Skeletal muscle satellite cell (primary cell): ENCODE results near the gene LILRB3.
"Not testable (repeated sequence)": the region's sequence is repeated elsewhere in the genome, so short reads cannot be mapped to it uniquely, and the experiment has no call there.

ENCODE experiments used
- H3K27me3 ChIP-seq: 2 replicates; pipeline ENCODE4 v1.7.0; 2013; ENCODE audit warnings: low read length; ENCODE audit not compliant: control insufficient read depth, insufficient read depth
- H3K36me3 ChIP-seq: 2 replicates; pipeline ENCODE4 v1.7.0; 2013; ENCODE audit warnings: mild to moderate bottlenecking, control low read depth, low read length; ENCODE audit not compliant: insufficient read depth
- H3K4me1 ChIP-seq: 2 replicates; pipeline ENCODE4 v1.7.0; 2013; ENCODE audit warnings: low read length; ENCODE audit not compliant: control insufficient read depth, insufficient read depth
- H3K4me2 ChIP-seq: 2 replicates; pipeline ENCODE4 v1.7.0; 2013; ENCODE audit warnings: mild to moderate bottlenecking, low read length
- H3K4me3 ChIP-seq: 2 replicates; pipeline ENCODE4 v1.7.0; 2013; ENCODE audit warnings: low read length
- H3K9ac ChIP-seq: 2 replicates; pipeline ENCODE4 v1.7.0; 2013; ENCODE audit warnings: mild to moderate bottlenecking, low read depth, low read length, moderate library complexity
- H3K9me3 ChIP-seq: replicated peaks from 2 replicates; pipeline ENCODE4 v1.7.0; 2013; ENCODE audit warnings: mild to moderate bottlenecking, control low read depth, low read length

Gene LILRB3

DNA sequence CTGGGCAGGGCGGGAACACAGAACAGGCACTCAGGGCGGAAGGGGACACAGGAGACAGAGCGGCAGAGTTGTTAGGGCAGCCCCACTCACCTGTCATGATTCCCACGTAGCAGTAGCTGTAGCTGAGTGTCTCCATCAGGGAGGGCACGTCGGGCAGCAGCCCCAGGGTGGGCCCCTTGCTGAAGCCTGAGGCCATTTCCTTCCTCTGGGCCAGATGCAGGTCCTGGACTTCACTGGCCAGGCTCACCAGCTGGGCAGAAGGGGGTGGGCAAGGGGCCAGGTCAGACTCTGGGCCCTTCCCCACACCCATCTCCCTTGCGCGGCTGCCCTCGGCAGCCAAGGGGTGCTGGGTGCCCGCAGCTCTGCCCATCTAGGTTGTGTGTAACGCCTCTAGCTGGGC lies 39.4 kb downstream of the LILRB3 start:
- Histone ChIP-seq H3K9ac (no peak overlapping the region), H3K4me2 (no peak overlapping the region), H3K4me3 (no peak overlapping the region), H3K4me1 (peaks cover 5% of the 10 kb centered on the region), H3K36me3 (peaks cover 46% of the 10 kb centered on the region), H3K27me3 (no peaks in the 10 kb centered on the region), H3K9me3 (no peaks in the 10 kb centered on the region)

DNA sequence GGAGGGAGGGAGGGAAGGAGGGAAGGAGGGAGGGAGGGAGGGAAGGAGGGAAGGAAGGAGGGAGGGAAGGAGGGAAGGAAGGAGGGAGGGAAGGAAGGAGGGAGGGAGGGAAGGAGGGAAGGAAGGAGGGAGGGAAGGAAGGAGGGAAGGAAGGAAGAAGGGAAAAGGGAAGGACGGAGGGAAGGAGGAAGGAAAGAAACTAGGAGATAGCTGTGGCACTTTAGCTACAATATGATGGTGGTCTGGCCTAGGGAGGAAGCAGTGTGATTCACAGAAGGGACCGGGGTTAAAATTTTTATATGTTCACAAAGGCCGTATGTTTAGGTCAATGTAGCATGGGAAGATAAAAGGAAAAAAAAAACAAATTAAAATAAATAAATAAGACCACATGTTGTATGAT lies 40.9 kb downstream of the LILRB3 start:
- H3K4me1 ChIP-seq, H3K9ac ChIP-seq, H3K27me3 ChIP-seq, H3K4me3 ChIP-seq, H3K9me3 ChIP-seq, H3K4me2 ChIP-seq: not testable (repeated sequence)
- peaks cover 46% of the 10 kb centered on the region for H3K36me3 ChIP-seq

DNA sequence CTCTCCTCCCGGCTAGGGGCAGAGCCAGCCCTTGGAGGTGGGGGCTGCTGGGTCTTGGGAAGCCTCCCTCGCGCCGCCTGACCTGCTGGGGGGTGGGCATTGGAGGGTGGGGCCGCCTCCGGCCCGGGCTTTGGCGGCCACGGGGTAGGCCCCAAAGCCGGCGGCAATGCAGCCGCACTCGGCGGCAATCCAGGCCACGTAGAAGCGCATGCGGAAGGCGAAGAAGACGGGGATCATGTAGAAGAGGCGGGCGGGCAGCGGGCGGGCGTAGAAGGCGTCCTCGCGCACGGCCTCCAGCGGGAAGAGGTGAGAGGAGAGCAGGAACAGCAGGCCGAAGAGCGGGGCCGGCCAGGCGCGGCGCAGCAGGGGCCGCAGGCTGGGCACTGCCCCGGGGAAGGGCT lies 42.1 kb downstream of the LILRB3 start:
- Histone ChIP-seq H3K4me2 (no peak overlapping the region), H3K36me3 (peaks cover 46% of the 10 kb centered on the region), H3K27me3 (no peaks in the 10 kb centered on the region), H3K9ac (no peak overlapping the region), H3K4me1 (no peaks in the 10 kb centered on the region), H3K4me3 (no peak overlapping the region), H3K9me3 (no peaks in the 10 kb centered on the region)

DNA sequence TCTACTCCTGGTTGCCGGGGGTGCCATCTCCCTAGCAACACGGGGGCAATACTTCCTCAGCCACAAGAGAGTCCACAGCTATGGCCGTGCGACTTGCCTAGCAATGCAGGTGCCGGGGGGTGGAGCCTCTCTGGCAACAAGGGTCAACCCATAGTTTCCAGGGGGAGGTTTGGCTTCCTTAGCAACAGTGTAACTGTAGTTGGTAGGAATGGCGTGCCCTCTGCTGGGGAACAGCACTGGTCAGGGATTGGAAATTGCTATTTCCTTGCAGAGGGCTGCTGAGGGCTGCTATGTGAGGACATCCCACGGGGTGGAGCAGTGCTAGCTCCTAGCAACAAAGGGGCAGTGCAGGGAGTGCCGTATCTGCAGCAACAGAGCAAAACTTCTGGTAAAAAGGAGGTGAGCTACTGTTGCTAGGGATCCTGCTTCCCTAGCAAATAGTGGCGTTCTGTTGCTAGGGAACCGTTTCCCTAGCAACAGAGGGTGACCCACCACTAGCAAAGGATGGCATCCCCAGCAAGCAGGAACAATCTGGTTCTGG lies 42.8 kb downstream of the LILRB3 start:
- no peaks in the 10 kb centered on the region for H3K27me3 ChIP-seq
- no peak overlapping the region for H3K4me2 ChIP-seq
- no peak overlapping the region for H3K4me3 ChIP-seq
- H3K9me3 ChIP-seq = no peaks in the 10 kb centered on the region
- no peak overlapping the region for H3K9ac ChIP-seq
- H3K4me1 ChIP-seq = no peaks in the 10 kb centered on the region
- H3K36me3 ChIP-seq = peaks cover 43% of the 10 kb centered on the region

DNA sequence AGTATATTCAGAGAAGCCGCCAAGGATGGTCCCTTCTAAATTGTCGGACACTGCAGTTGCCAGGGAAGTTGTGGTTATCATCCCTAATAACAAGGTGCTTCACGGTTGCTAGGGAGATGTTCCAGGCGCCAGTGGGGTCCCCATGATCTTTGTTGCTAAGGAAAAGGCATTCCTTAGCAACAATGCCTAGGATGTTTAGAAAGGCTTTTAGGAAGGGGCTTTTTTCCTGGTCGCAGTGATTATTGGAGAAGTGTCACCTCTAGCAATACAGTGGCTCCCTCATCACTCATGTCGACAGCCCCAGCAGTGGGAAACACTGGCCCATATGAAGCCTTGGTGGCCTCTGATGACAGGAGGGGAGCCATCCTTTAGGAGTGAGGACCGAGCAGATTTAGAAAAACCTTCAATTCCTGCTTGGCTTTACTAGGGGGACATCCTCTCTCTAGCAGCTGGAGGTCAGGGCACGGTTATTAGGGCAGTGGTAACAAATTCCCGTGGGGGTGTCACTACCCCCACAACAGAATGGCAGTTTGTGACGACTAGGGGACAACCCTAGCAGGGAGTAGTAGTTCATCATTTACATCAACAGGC lies 43.5 kb downstream of the LILRB3 start:
- Histone ChIP-seq H3K27me3 (no peaks in the 10 kb centered on the region), H3K36me3 (peaks cover 43% of the 10 kb centered on the region), H3K4me1 (no peaks in the 10 kb centered on the region), H3K4me2 (no peak overlapping the region), H3K4me3 (no peak overlapping the region), H3K9ac (no peak overlapping the region), H3K9me3 (no peaks in the 10 kb centered on the region)

DNA sequence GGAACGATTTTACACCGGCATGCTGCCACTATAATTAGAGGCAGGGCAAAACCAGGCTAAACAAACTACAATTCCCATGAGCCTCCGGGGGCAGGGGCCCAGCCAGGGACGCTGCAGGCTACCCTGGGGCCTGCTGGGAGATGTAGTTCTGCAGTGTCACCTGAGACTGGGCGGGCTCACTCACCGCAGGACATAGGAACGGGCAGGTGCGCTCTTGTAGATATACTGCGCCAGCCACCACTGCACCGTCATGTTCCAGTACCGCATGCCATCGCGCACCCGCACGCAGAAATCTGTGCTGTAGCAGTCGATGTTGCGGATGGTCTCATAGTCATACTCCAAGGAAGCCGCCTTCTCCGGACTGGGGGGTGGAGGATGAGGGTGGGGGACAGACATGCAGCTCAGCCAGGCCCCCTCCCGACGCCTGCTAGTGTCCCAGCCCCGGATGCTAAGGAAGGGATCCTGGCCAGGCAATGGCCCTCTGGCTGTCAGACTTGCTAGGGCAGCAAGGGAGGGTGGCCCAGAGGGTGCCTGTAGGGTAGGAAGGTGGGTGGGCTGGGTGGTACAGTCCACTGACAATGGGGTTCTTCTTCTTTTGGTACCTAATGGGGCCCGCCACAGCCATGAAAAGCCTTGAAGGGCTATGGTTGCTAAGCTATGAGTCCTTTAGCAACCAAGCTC lies 44.1 kb downstream of the LILRB3 start:
- Histone ChIP-seq H3K9me3 (no peaks in the 10 kb centered on the region), H3K27me3 (no peaks in the 10 kb centered on the region), H3K9ac (no peak overlapping the region), H3K36me3 (peaks cover 41% of the 10 kb centered on the region), H3K4me3 (no peak overlapping the region), H3K4me1 (no peaks in the 10 kb centered on the region), H3K4me2 (no peak overlapping the region)

DNA sequence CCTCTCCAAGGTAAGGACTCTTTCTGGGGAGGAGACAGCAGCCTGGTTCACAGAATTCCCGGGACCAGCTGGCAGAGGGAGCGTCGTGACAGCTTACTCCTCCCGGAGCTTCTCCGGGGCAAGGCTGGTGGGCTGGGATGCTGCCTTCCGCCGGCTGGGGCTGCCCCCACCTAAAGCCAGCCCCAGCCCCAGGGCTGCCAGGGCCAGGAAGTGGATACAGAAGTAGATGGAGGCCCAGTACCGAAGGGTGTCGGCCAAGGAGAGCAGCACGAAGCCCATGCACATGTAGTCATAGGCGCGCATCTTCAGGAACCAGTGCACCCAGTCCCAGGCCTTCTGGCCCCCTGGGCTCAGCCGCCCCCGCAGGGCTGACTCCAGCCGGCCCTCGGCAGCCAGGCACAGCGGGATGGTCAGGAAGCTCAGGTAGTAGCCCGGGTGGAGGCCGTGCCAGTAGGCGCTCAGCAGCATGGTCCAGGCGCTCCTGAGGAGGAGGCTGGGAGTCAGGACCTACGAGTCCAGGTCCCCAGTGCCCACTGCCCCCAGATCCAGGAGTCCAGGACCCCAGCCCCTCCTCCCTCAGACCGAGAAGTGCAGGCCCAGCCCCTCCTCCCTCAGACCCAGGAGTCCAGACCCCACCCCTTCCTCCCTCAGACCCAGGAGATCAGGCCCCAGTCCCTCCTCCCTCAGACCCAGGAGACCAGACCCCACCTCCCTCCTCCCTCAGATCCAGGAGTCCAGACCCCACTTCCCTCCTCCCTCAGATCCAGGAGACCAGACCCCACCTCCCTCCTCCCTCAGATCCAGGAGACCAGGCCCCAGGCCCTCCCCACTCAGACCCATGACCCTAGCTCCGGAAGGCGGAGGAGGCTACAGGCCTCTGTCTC lies 48.6 kb downstream of the LILRB3 start:
- H3K27me3 ChIP-seq = no peaks in the 10 kb centered on the region
- peaks cover 19% of the 10 kb centered on the region for H3K36me3 ChIP-seq
- no peaks in the 10 kb centered on the region for H3K4me1 ChIP-seq
- H3K4me3 ChIP-seq = no peak overlapping the region
- H3K9ac ChIP-seq = no peak overlapping the region
- no peaks in the 10 kb centered on the region for H3K9me3 ChIP-seq
- H3K4me2 ChIP-seq = no peak overlapping the region

DNA sequence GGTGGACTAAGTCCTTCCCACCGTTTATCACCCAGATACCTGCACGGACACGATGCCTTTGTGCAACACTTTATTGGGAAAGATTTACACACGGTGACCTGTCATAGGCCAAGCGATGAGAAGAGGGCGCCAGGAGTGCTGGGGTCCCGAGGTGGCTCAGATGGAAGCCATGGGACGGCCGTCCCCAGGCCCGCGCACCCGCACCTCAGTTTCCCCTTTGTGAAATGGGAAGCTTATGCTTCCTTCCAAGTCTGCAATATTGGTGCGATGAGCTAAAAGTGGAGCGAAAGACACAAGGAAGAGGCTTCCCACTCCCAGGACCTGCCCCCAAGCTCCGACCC lies 49.5 kb downstream of the LILRB3 start:
- no peaks in the 10 kb centered on the region for H3K27me3 ChIP-seq
- no peak overlapping the region for H3K4me2 ChIP-seq
- H3K36me3 ChIP-seq = peaks cover 11% of the 10 kb centered on the region
- H3K9me3 ChIP-seq = no peaks in the 10 kb centered on the region
- no peak overlapping the region for H3K4me3 ChIP-seq
- no peak overlapping the region for H3K9ac ChIP-seq
- peaks cover under 1% of the 10 kb centered on the region for H3K4me1 ChIP-seq

DNA sequence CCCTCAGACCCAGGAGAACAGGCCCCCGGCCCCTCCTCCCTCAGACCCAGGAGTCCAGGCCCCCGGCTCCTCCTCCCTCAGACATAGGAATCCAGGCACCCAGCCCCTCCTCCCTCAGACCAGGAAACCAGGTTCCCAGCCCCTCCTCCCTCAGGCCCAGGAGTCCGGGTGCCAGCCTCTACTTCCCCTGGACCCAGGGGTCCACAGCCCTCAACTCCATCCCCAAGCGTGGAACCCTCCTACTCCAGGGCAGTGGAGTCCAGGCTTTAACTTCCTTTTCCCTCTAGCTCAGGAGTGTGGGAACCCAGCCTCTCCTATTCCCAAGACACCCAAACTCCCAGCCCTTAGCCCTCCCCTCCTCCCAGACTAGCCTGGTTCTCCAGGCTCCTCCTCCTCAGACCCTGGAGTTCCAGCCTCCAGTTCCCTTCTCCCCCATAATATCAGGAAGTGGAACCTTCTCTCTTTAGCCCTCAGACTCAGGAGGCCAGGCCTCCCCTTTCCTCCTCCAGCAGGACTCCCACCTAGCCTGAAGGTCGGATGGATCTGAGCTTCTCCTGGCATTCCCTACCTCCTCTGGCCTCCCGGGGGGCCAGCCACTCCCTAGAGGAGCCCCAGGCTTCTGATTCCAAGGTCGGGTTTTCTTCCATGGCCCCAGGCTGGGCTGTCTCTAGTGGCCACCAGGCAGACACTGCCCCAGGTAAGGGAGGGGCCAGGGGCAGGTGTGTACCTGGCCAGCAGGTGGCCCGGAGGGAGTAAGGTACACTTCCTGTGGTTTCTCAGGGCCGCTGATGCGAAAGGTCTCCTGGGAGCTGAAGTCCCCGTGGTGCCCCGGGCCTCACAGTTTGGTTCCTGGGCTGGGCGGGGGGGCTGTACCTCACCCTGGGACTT lies 50.1 kb downstream of the LILRB3 start, which contains the start of gene TMC4:
Gene TMC4 (minus strand): TSS at position 690 of the 888 bp plus-strand sequence. CDS start 43 bp downstream, at position 647.
- H3K9ac ChIP-seq = no peak within 1 kb of the TSS
- H3K4me1 ChIP-seq = peaks cover 3% of the 10 kb centered on the region
- peaks cover 7% of the 10 kb centered on the region for H3K36me3 ChIP-seq
- no peaks in the 10 kb centered on the region for H3K9me3 ChIP-seq
- H3K27me3 ChIP-seq = no peaks in the 10 kb centered on the region
- no peak within 1 kb of the TSS for H3K4me2 ChIP-seq
- H3K4me3 ChIP-seq = no peak within 1 kb of the TSS

DNA sequence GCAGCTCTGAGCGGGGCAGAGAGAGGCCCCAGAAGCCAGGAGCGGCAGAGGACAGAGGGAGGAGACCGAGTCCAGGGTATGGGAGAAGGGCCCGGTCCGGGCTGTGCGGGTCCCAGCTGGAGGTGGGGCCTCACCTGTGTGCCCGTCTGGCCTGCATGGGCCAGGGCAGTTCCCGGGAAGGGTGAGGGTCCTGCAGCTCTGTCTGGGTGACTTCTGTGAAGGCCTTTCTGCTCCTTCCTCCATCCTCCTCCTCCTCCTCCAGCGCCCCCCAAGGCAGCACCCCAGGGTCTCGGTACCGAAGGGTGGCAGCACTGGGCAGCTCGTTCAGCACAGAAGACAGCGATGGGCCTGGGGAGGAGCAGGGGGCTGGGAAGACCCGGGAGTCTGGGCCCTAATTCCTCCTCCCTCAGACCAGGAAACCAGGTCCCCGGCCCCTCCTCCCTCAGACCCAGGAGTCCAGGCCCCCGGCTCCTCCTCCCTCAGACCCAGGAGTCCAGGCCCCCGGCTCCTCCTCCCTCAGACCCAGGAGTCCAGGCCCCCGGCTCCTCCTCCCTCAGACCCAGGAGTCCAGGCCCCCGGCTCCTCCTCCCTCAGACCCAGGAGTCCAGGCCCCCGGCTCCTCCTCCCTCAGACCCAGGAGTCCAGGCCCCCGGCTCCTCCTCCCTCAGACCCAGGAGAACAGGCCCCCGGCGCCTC lies 50.9 kb downstream of the LILRB3 start:
- H3K27me3 ChIP-seq, H3K4me2 ChIP-seq, H3K9me3 ChIP-seq, H3K36me3 ChIP-seq, H3K4me1 ChIP-seq, H3K4me3 ChIP-seq, H3K9ac ChIP-seq: not testable (repeated sequence)
